HG02885 (cell line): ENCODE data around the gene SMARCAL1.
"Not testable (repeated sequence)": the region's sequence is repeated elsewhere in the genome, so short reads cannot be mapped to it uniquely, and the experiment has no call there.

ENCODE experiments used
- ATAC-seq: cut with Tn5 transposase; IDR thresholded peaks from one replicate; pipeline ENCODE4 v1.9.1; 2021; ENCODE audit warnings: mild to moderate bottlenecking; ENCODE audit not compliant: unreplicated experiment, poor library complexity

Gene SMARCAL1

DNA sequence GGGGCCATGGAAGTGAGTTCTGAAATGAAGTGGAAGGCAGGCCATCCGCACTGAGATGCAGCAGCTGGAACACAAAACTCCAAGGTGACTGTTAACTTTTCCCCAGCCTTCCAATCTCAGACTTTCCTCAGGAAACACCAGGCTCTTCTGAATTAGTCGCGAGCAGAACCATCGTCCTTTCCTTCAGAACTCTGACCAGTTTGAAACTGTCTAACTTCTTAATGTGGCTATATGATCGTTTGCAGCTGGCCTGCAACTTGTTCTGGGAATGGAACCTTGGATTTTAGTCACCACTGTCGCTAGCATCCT lies 85.7 kb downstream of the SMARCAL1 start:
- no peak for ATAC-seq

DNA sequence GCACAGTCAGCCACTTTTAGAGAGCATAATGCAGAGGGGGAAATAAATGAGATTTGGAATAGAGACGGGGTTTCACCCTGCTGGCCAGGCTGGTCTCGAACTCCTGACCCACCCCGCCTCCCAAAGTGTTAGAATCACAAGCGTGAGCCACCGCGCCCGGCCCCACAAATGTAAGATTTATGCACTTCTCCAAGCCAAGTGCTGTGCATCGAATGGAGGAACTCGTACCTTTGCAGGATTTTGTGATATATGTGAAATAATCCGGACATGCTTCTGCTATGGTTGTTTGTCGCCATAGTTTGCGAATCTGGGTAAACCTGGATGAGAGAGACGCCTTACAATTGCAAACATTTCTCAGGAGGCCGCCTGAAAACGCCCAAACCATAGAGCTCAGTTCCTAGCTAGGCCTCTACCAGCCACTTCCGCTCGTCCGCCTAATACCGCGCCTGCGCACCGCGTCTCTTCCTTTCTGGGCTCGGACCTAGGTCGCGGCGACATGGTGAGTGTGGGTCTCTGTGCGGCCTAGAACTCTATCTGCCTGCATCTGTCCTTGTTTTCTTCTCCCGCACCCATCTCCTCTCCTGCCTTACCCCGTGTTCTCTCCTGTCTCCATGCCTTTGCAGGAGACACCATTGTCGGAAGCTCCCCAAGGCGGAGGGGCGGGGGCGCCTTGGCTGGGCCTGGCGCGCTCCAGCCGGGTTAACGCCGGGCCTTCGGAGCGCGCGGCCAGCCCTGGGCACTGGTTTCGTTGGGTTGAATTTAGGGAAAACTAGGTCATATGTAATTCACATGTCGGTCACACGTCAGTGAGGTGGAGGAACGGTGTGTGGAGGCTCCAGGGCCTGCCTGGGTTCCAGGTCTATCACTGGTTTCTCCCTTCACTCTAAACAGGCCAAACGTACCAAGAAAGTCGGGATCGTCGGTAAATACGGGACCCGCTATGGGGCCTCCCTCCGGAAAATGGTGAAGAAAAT lies 86.4 kb downstream of the SMARCAL1 start, which contains the start of gene RPL37A:
TSS of gene RPL37A (plus strand) at position 466 of the 974 bp plus-strand sequence. CDS start at position 497, 31 bp downstream.
- ATAC-seq, result peak; percentile 89

DNA sequence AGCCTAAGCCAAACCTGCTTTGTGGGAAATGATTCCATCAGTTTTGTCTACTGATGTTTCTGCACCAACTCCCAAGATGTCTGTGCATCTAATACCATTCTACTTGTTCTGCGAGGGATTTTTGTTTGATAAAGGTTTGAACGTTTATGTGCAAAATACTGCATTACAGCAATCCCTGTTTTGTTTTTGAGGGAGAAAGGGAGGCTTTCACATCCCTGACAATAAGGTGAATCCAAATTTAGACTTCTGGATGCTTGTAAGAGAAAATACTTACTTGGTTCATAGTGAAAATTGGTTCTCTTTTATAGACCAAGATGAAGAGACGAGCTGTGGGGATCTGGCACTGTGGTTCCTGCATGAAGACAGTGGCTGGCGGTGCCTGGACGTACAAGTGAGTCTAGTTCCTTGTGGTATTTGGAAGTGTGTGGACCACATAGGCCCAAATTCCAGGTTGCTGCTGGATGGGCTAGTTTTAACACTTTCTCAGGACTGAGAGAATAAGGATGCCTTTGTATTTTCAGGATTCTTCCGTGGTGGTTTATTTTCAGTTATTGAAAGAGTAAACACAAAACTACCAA lies 87.4 kb downstream of the SMARCAL1 start:
- no peak for ATAC-seq

DNA sequence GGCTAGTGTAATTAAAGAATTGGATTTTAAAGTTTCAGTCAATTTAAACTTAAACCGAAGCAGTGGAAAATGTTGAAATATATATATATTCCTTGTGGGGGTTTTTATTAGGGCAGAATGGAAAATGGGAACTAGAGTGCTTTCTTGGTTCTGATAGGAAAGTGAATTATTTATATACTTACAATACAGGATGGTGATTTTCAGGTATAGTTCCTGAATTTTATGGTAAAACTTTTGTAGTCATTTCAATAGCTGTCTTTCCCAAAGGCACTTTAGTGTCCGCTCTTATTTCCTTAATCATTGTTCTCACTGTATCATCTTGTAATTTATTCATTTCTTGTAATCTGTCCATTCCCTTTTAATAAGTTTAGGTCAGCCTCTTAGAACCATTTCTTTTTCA lies 88.3 kb downstream of the SMARCAL1 start:
- ATAC-seq, result no peak

DNA sequence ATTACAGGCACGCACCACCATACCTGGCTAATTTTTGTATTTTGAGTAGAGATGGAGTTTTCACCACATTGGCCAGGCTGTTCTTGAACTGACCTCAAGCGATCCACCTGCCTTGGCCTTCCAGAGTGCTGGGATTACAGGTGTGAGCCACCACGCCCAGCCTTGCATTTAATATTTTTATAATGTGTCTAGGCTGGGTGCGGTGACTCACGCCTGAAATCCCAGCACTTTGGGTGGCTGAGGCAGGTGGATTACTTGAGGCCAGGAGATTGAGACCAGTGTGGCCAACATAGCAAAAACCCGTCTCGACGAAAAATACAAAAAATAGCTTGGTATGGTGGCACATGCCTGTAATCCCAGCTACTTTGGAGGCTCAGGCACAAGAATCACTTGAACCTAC lies 89.6 kb downstream of the SMARCAL1 start:
- ATAC-seq, result no peak

DNA sequence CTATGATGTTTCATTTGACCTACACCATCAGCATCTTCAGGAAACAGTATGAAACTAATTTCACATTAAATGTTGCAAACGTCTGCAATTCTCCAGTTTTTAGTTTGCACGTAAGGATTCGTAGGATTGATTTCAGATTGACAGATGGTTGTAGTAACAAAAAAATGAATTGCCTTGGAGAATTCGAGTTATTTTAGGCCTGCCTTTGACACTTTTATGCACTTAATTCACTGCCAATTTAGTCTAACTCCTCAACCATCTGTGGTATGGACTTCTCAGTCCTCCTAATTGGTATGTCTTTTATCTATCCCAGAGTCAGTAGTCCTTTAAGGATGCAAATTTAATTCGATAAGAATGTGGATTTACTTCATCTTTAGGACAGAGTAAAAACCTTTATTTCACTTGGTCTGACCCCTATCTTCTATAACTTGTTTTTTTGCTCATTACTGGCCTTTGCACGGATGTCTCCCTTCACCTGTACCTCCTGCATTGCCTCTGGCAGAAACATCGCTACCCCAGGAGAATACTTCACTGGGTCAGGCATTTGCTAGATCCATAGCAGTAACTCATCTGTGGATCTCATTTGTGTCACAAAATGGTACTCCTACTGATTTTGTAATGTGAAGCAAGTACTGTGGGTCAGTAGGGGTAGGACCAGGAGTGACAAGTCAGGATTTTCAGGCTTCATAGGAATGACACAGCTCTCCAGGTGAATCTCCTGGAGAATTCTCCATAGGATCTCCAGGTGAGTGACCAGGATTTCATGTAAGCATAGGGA lies 90.3 kb downstream of the SMARCAL1 start:
- ATAC-seq, result no peak

DNA sequence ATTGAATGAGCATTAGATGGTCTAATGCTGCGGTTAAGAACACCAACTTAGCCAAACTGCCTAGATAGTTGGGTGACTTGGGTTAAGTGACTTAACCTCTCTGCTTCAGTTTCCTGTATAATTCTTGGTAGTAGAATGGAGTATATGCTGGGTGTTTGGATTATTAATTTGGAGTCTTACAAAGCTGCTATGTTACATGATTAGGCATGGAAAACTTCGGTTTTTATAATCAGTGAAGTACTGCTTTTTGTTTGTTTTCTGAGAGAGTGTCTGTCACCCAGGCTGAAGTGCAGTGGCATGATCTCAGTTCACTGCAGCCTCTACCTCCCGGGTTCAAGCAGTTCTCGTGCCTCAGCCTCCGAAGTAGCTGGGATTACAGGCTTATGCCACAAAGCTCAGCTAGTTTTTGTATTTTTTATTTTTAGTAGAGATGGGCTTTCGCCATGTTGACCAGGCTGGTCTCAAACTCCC lies 90.9 kb downstream of the SMARCAL1 start:
- no peak for ATAC-seq

DNA sequence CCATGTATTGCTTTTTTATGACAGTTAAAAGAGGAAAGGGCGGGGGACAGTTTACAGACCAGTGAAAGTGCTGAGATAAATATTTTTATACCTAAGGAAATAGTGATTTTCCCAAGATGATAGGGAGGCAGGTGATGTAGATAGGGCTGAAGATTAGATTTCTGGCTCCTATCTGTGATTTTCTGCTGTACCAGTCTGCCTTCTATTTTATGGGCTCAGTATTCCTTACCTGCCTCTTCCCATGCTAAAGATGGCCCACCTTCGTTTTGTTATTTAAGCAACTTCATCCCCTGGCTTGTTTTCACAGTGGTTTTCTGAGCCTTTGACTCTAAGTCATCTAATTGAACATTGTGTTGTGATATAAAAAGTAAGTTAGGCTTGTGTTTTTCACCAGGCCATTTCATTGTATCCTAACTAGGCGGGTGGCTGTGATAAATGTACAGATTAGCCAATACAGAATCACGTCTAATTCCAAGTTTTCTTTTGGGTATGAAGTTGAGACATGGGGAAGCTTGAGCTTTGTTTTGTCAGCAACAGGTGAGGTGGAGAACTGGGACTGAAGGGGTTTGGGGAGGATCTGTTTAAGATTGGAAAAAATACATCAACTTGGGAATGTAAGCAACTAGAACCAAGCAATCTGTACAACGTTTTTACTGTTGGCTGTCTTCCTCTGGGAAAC lies 91.6 kb downstream of the SMARCAL1 start:
- ATAC-seq, result no peak

DNA sequence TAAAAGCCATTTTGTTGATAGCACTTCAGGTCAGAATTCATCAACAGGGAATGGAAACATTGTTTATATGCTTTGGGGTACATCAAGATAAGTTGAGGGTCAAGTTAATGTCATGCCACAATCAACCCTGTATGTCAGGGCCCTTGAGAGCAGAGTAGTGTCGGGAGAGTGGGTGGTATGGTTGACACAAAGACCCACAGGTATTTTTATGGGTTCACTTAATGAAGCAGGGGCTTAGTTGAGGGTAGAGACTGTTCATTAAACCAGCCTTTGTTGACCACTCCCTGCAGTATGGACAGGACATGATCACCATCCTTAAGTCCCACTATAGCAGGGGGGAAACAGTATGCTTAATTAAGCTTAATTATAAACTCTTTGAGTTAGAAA lies 92.1 kb downstream of the SMARCAL1 start:
- ATAC-seq, result no peak

DNA sequence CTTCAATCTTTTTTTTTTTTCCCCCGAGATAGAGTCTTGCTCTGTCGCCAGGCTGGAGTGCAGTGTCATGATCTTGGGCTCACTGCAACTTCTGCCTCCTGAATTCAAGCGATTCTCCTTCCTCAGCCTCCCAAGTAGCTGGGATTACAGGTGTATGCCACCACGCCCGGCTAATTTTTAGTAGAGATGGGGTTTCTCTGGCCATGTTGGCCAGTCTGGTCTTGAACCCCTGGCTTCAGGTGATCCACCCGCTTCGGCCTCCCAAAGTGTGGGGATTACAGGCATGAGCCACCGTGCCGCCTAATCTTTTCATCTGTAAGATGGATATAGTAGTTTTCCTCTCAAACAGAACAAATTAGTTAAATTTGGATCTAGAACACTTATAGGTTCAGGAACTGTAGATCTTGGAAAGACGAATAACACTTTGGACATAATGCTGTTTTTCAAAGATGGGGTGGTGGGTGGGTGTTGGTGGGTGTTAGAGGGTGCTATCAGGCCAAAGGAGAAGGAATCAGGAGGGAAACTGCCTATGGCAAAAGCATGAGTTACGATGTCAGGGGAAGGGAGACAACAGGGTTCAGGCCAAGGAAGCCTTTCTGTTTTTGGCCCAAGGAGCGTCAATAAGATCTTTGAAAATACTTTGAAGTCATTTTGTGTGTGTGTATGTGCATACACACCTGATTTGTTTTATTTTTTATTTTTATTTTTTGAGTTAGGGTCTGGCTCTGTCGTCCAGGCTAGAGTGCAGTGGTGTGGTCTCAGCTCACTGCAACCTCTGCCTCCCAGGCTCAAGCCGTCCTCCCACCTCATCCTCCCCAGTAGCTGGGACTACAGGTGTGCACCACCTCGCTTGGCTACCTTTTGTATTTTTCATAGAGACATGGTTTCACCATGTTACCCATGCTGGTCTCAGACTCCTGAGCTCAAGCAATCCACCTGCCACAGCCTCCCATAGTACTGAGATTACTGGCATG lies 93.1 kb downstream of the SMARCAL1 start:
- ATAC-seq, result no peak

DNA sequence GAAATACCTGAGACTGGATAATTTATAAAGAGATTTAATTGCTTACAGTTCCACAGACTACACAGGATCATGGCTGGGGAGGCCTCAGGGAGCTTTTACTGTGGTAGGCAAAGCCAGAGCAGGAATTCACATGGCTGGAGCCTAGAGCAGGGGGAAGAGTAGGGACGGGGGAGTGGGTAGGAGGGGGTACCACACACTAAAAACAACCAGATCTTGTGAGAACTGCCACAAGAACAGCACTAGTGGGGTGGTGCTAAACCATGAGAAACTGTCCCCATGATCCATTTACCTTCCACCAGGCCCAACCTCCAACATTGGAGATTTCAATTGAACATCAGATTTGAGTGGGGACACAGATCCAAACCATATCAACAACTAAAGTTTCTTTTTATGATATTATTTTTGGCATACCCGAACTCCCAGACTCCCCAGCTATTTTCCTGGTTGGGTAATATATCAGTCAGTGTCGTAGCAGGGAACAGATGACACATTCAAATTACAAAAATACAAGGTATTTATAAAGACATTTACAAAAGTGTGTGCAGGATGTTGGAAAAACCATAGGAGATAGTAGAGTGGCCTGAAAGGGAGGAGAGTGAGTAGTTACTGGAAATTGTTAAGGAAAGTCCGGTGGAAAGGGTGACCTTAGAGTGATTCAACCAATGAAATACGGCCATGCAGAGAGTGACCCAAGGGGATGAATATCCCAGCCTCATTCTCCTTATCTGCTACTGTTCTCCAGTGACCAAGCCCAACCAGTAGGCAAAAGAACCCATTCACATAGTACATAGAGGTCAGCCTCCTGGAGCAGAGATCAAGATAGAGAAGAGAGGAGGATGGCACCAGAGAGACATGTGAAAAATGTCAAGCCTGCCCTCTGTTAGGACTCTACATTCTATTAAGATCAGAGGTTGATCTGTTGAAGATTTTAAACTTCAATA lies 95.2 kb downstream of the SMARCAL1 start:
- no peak for ATAC-seq

DNA sequence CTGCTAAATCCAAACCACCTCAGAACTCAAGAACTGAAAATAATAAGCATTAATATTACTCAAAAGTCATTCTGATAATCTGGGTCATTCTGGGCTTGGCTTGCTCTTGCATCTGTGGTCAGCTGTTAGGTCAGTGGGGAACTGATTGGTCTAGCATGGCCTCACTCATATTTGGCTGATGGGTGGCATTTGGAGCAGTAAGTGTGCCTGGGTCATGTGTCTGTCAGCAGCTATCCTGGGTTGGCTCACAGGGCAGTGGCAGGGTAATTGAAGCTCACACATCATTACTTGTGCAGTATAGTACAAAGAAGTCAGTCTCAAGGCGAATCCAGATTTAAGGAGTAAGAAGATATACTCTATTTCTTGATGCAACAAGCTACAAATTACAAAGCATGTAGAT lies 95.9 kb downstream of the SMARCAL1 start:
- ATAC-seq, result no peak

DNA sequence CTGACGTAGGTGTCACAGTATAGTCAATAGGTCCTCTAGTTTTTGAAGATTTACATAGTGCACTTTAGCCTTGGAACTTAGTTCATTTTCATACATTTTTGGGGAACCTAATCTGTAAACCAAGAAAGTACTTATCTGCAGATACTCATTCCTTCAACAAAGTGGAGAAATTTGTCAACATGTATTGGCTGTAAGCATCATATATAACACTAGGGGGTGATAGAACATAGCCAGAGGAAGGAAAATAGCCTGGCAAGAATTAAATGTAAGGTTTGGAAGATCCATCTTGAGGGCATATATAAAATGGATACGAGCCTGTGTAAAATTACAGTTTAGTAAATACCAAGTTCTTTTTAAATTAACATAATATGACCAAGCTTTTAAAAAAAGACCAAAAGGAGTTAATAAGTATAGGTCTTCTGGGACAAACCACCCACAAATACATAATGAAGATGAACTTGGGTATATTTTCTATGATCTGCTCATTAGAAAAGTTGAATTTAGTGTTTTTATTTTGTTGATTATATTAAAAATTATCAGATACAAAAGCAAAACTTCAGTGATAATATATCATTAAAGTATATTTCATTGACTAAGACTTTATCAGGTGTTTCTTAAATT lies 104.6 kb downstream of the SMARCAL1 start:
- ATAC-seq, result no peak

DNA sequence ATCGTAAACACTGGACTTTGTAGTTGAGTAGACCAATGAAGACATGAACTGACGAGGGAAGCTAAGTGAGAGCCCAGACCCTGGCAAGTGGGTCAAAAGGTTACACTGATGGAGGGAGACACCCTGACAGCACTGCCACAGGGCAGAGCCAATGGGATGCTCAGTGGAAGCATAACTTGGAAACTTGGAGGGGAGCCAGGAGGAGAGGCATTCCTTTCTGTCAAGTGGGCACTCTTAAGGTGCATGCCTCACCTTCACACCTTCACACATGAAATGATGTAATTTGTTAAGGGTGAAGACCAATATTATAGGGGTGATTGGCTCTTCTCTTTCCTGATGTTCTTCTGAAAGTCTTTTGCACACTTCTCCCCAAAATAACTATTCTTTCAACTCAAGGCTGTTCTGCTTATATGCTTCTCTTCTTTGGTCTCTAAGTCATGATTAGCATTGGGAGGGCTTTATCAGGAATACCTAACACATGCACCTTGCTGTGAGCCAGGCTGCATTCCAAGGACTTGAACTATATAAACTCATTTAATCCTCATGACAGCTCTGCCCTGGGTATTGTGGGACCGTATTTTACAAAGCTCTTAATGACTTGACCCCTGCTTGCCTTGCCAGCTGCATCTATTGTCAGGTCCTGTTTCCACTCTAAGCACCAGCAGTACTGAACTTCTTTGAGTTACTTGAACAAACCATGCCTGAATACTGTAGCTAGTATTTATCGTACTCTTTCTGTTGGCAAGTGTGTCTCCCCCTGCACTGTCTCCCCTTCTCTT lies 105.4 kb downstream of the SMARCAL1 start:
- ATAC-seq, result no peak

DNA sequence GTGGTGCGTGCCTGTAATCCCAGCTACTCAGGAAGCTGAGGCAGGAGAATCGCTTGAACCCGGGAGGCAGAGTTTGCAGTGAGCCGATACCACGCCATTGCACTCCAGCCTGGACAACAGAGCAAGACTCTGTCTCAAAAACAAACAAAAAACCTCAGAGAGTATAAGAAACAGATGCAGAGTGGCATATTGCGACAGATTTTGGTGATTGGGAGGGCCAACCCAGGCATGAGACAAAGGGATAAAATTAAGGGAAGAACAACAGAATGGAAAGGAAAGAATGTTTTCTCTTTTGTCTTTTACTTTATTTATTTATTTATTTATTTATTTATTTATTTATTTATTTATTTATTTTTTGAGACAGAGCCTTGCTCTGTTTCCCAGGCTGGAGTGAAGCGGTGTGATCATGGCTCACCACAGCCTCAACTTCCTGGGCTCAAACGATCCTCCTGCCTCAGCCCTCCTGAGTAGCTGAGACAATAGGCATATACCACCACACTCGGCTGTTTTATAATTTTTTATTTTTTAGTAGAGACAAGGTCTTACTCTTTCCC lies 106.4 kb downstream of the SMARCAL1 start:
- not testable (repeated sequence) for ATAC-seq

DNA sequence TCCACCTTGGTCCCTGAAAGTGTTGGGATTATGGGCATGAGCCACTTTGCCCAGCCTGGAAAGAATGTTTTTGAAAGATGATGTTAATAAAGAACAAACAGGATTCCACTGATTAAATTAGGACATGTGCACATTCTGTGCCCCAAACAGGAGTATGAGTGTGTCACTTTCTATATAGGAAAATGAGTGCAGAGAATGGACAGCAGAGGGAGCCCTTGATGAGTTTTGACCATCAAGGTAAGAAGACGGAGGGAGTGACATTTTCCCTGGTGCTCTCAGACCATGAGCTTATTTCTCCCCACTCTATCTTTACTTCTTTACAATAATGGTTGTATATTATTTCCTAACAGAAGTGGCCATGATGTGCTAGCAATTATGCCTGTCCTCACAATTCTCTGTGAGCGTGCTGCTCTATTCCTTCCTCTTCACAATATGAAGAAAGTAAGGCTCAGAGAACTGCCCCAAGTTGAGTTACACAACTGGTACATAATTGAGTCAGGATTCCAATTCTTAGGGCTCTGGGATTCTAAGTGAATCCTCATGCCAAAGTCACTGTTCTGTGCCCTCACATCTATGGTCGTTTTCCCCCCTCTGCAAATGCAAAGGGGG lies 107.0 kb downstream of the SMARCAL1 start:
- peak; percentile 73 for ATAC-seq
